Measurements from ENCODE around the gene LPCAT1.
A peak's percentile ranks its signal among the peaks of the same experiment; 100 is the strongest.
"Not testable (repeated sequence)": the region's sequence is repeated elsewhere in the genome, so short reads cannot be mapped to it uniquely, and the experiment has no call there.

Gene LPCAT1

GRCh38 chr5:1524799-1525623 lies 1.3 kb upstream of the LPCAT1 start:
- H3K4me3 Mint-ChIP-seq: peak overlapping the region; percentile 50
- H3K36me3 Mint-ChIP-seq (ENCODE audit: low read depth): peaks cover 10% of the 10 kb centered on the region
- no peak for ATAC-seq
- H3K27me3 Mint-ChIP-seq: no peaks in the 10 kb centered on the region
- no peaks in the 10 kb centered on the region for H3K9me3 Mint-ChIP-seq
- no peak for DNase-seq
- peaks cover 41% of the 10 kb centered on the region for H3K4me1 Mint-ChIP-seq
- H3K27ac Mint-ChIP-seq: peak overlapping the region; percentile 60

GRCh38 chr5:1524481-1524798 lies 680 bp upstream of the LPCAT1 start:
- Mint-ChIP-seq H3K27me3 (no peaks in the 10 kb centered on the region), H3K9me3 (no peaks in the 10 kb centered on the region), H3K27ac (peak overlapping the region; percentile 60), H3K36me3 (ENCODE audit: low read depth) (peaks cover 14% of the 10 kb centered on the region), H3K4me3 (peak overlapping the region; percentile 50), H3K4me1 (peaks cover 41% of the 10 kb centered on the region)
- DNase-seq (no peak), ATAC-seq (no peak)

- peaks cover 49% of the 10 kb centered on the region for H3K4me1 Mint-ChIP-seq
- no peaks in the 10 kb centered on the region for H3K27me3 Mint-ChIP-seq
- ATAC-seq (peak; percentile 37), DNase-seq (peak; percentile 31)
- H3K9me3 Mint-ChIP-seq: no peaks in the 10 kb centered on the region
- peak overlapping the region; percentile 88 for H3K4me3 Mint-ChIP-seq
- H3K36me3 Mint-ChIP-seq (ENCODE audit: low read depth): peaks cover 22% of the 10 kb centered on the region
- H3K27ac Mint-ChIP-seq: no peak overlapping the region
Measured at GRCh38 chr5:1523480-1523792, 324 bp downstream of the LPCAT1 start.

GRCh38 chr5:1522601-1523479 lies 920 bp downstream of the LPCAT1 start:
- Mint-ChIP-seq H3K4me3 (peak overlapping the region; percentile 88), H3K4me1 (peaks cover 51% of the 10 kb centered on the region), H3K9me3 (no peaks in the 10 kb centered on the region), H3K27ac (peak overlapping the region; percentile 81), H3K27me3 (no peaks in the 10 kb centered on the region), H3K36me3 (ENCODE audit: low read depth) (peaks cover 22% of the 10 kb centered on the region)
- ATAC-seq (peak; percentile 3), DNase-seq (no peak)

- DNase-seq (no peak), ATAC-seq (no peak)
- Mint-ChIP-seq H3K27me3 (no peaks in the 10 kb centered on the region), H3K9me3 (no peaks in the 10 kb centered on the region), H3K36me3 (ENCODE audit: low read depth) (peaks cover 22% of the 10 kb centered on the region), H3K27ac (peak overlapping the region; percentile 81), H3K4me1 (peaks cover 45% of the 10 kb centered on the region), H3K4me3 (peak overlapping the region; percentile 88)
Measured at GRCh38 chr5:1521671-1522600, 1.8 kb downstream of the LPCAT1 start.

GRCh38 chr5:1520791-1521453 lies 2.8 kb downstream of the LPCAT1 start:
- Mint-ChIP-seq H3K27ac (no peak overlapping the region), H3K9me3 (no peaks in the 10 kb centered on the region), H3K27me3 (no peaks in the 10 kb centered on the region), H3K4me3 (peak overlapping the region; percentile 17), H3K36me3 (ENCODE audit: low read depth) (peaks cover 22% of the 10 kb centered on the region), H3K4me1 (peaks cover 47% of the 10 kb centered on the region)
- ATAC-seq (no peak), DNase-seq (no peak)

- no peak for ATAC-seq
- Mint-ChIP-seq H3K4me3 (no peak overlapping the region), H3K36me3 (ENCODE audit: low read depth) (peaks cover 22% of the 10 kb centered on the region), H3K27me3 (no peaks in the 10 kb centered on the region), H3K9me3 (no peaks in the 10 kb centered on the region), H3K4me1 (peaks cover 45% of the 10 kb centered on the region), H3K27ac (no peak overlapping the region)
- DNase-seq: no peak
Measured at GRCh38 chr5:1519631-1520210, 4.0 kb downstream of the LPCAT1 start.

GRCh38 chr5:1517838-1518237 lies 5.9 kb downstream of the LPCAT1 start:
- H3K27ac Mint-ChIP-seq: no peak overlapping the region

GRCh38 chr5:1516615-1517601 lies 6.9 kb downstream of the LPCAT1 start:
- peaks cover 38% of the 10 kb centered on the region for H3K4me1 Mint-ChIP-seq
- ATAC-seq (no peak), DNase-seq (peak; percentile 1)
- peaks cover 18% of the 10 kb centered on the region for H3K36me3 Mint-ChIP-seq (ENCODE audit: low read depth)
- H3K27me3 Mint-ChIP-seq: no peaks in the 10 kb centered on the region
- H3K27ac Mint-ChIP-seq: peak overlapping the region; percentile 40
- no peaks in the 10 kb centered on the region for H3K9me3 Mint-ChIP-seq
- no peak overlapping the region for H3K4me3 Mint-ChIP-seq

More at GRCh38 chr5:1517838-1518237, 5.9 kb downstream of the LPCAT1 start:
- DNase-seq (no peak), ATAC-seq (no peak)
- Mint-ChIP-seq H3K4me1 (peaks cover 45% of the 10 kb centered on the region), H3K9me3 (no peaks in the 10 kb centered on the region), H3K27me3 (no peaks in the 10 kb centered on the region), H3K4me3 (no peak overlapping the region), H3K36me3 (ENCODE audit: low read depth) (peaks cover 21% of the 10 kb centered on the region)

GRCh38 chr5:1515921-1516571 lies 7.7 kb downstream of the LPCAT1 start:
- peak; percentile 6 for DNase-seq
- Mint-ChIP-seq H3K27me3 (no peaks in the 10 kb centered on the region), H3K27ac (peak overlapping the region; percentile 62), H3K36me3 (ENCODE audit: low read depth) (peaks cover 17% of the 10 kb centered on the region), H3K9me3 (no peaks in the 10 kb centered on the region), H3K4me3 (no peak overlapping the region), H3K4me1 (peaks cover 29% of the 10 kb centered on the region)
- ATAC-seq: peak; percentile 70

- H3K36me3 Mint-ChIP-seq (ENCODE audit: low read depth): peaks cover 17% of the 10 kb centered on the region
- DNase-seq (peak; percentile 1), ATAC-seq (peak; percentile 5)
- H3K27ac Mint-ChIP-seq: peak overlapping the region; percentile 62
- no peak overlapping the region for H3K4me3 Mint-ChIP-seq
- H3K4me1 Mint-ChIP-seq: peaks cover 27% of the 10 kb centered on the region
- H3K9me3 Mint-ChIP-seq: no peaks in the 10 kb centered on the region
- H3K27me3 Mint-ChIP-seq: no peaks in the 10 kb centered on the region
Measured at GRCh38 chr5:1515311-1515920, 8.3 kb downstream of the LPCAT1 start.

GRCh38 chr5:1514819-1515310 lies 8.9 kb downstream of the LPCAT1 start:
- H3K4me3 Mint-ChIP-seq, H3K9me3 Mint-ChIP-seq, H3K27ac Mint-ChIP-seq, ATAC-seq, H3K27me3 Mint-ChIP-seq: not testable (repeated sequence)
- Mint-ChIP-seq H3K36me3 (ENCODE audit: low read depth) (peaks cover 12% of the 10 kb centered on the region), H3K4me1 (peaks cover 27% of the 10 kb centered on the region)
- DNase-seq: peak; percentile 1
